Measurements from ENCODE around the gene AKAP10. TPM values are rescaled to one million over a fixed set of nuclear protein-coding genes. Genes with fewer than 3 reads are reported as not detected.

Gene AKAP10
- total and polyA plus RNA-seq, 2 of the 8 experiments (the other 6 are each of a cell fraction or from before 2014, with no cell fraction given), result 13.3 to 27.0 TPM

GRCh38 chr17:19911033-19911432 lies 66.6 kb downstream of the AKAP10 start (continued):
- no peak for TF ChIP-seq CTCF (IDR thresholded peaks at IDR 0.05; ENCODE audit: control extremely low read depth in 1 of 3, insufficient read depth in 1 of 3, low read depth in 1 of 3, low read length in 3 of 3)

Measured in H1 (cell line).